ENCODE results near the gene IL21.

Gene IL21

GRCh38 chr4:122632396-122633143 lies 11.7 kb upstream of the IL21 start:
- DNase-seq: no peak

- no peak for DNase-seq
Measured at GRCh38 chr4:122625156-122625555, 4.3 kb upstream of the IL21 start.

- DNase-seq: no peak
Measured at GRCh38 chr4:122624205-122624604, 3.3 kb upstream of the IL21 start.

- DNase-seq: no peak
Measured at GRCh38 chr4:122623637-122624166, 2.8 kb upstream of the IL21 start.

GRCh38 chr4:122622400-122622799 lies 1.5 kb upstream of the IL21 start:
- DNase-seq: peak; percentile 9

- DNase-seq: no peak
Measured at GRCh38 chr4:122619611-122620010, 1.3 kb downstream of the IL21 start.

- no peak for DNase-seq
Measured at GRCh38 chr4:122617597-122618593, 3.0 kb downstream of the IL21 start.

GRCh38 chr4:122616915-122617596 lies 3.8 kb downstream of the IL21 start:
- no peak for DNase-seq

- DNase-seq: no peak
Measured at GRCh38 chr4:122614621-122615020, 6.2 kb downstream of the IL21 start.

- no peak for DNase-seq
Measured at GRCh38 chr4:122612540-122612939, 8.3 kb downstream of the IL21 start.

GRCh38 chr4:122606364-122607043 lies 14.4 kb downstream of the IL21 start:
- DNase-seq: no peak

GRCh38 chr4:122604146-122604545 lies 16.7 kb downstream of the IL21 start:
- no peak for DNase-seq

GRCh38 chr4:122603156-122603574 lies 17.7 kb downstream of the IL21 start:
- peak; percentile 10 for DNase-seq

GRCh38 chr4:122602277-122603142 lies 18.4 kb downstream of the IL21 start:
- DNase-seq: peak; percentile 61

GRCh38 chr4:122591196-122591595 lies 29.7 kb downstream of the IL21 start:
- DNase-seq: no peak

GRCh38 chr4:122588453-122589238 lies 32.2 kb downstream of the IL21 start:
- peak; percentile 18 for DNase-seq

GRCh38 chr4:122584519-122584918 lies 36.3 kb downstream of the IL21 start:
- no peak for DNase-seq

- no peak for DNase-seq
Measured at GRCh38 chr4:122583906-122584305, 37.0 kb downstream of the IL21 start.

GRCh38 chr4:122577808-122578781 lies 42.8 kb downstream of the IL21 start:
- peak; percentile 79 for DNase-seq

Data from hematopoietic multipotent progenitor cell treated with erythropoietin and hydrocortisone succinate and interleukin-3 and kit ligand, for 4 days (in vitro differentiated cells).